Measurements from ENCODE around the gene VSIG1. TPM values are rescaled to one million over a fixed set of nuclear protein-coding genes. Genes with fewer than 3 reads are reported as not detected.

Gene VSIG1
- total RNA-seq, 5 donors from 2014 or later (not counting 1 experiment from before 2014, with no cell fraction given) = 24.6 to 34.4 (median 32.7) TPM

- Histone ChIP-seq H3K36me3 (ENCODE audit: control insufficient read depth in 2 of 2, extremely low read depth in 1 of 2, insufficient read depth in 1 of 2, low read length in 1 of 2) (peaks cover 0 to 10% of the 10 kb centered on the region in 2 donors), H3K9me3 (no peaks in the 10 kb centered on the region), H3K27me3 (replicated peaks in 1 of 2; ENCODE audit: control insufficient read depth in 2 of 2, extremely low read depth in 1 of 2, insufficient read depth in 2 of 2, low read length in 1 of 2) (no peaks in the 10 kb centered on the region), H3K4me1 (ENCODE audit: control insufficient read depth in 1 of 2, extremely low read depth in 1 of 2, insufficient read depth in 2 of 2, low read length in 2 of 2) (peaks cover 4 to 8% of the 10 kb centered on the region in 2 experiments), H3K4me3 (ENCODE audit: control insufficient read depth in 1 of 2, extremely low read depth in 1 of 2, low read length in 1 of 2) (peak within 1 kb of the TSS; percentile 77 to 84), H3K27ac (ENCODE audit: low read length) (peak within 1 kb of the TSS; percentile 83)
- ATAC-seq (replicated peaks in 1 of 4) = peak; percentile 96 to 99 (median 97)
- Mint-ChIP-seq H3K27ac (no peak within 1 kb of the TSS), H3K36me3 (peaks cover 4% of the 10 kb centered on the region), H3K4me3 (no peak within 1 kb of the TSS), H3K4me1 (peaks cover 9 to 24% (median 14%) of the 10 kb centered on the region in 3 donors), H3K9me3 (no peaks in the 10 kb centered on the region), H3K27me3 (peaks cover 0 to 3% of the 10 kb centered on the region in 2 donors)
- peak; percentile 71 to 93 (median 87) for DNase-seq
- WGBS (ENCODE audit: insufficient coverage) = under 1% methylated on average over 28 of the region's 47 CpGs
- POLR2A ChIA-PET = interaction anchor here in 1 of 2 donors (0.5 kb wide), 1 partner anchor 497 kb away, joined by 4 read pairs; no protein-coding TSS in a partner anchor
- CTCF ChIA-PET = interaction anchor here (1.6 to 1.7 kb wide), 2 partner anchors 9 to 71 kb away, joined by 3 to 5 read pairs; no protein-coding TSS in a partner anchor
Observed at GRCh38 chrX:108091264-108091877, 46.5 kb downstream of the VSIG1 start, which contains the start of the genes ATG4A and PSMD10. TSS of gene ATG4A (plus strand) at chrX:108091778. CDS start at chrX:108091827, 49 bp downstream. TSS of gene PSMD10 (minus strand) at chrX:108091542. CDS start at chrX:108091520, 22 bp downstream.

GRCh38 chrX:108091878-108092291 is 47.0 kb downstream of the VSIG1 start:
- Mint-ChIP-seq H3K4me3 (no peak overlapping the region), H3K4me1 (peaks cover 9 to 24% (median 14%) of the 10 kb centered on the region in 3 donors), H3K27ac (no peak overlapping the region), H3K27me3 (peaks cover 0 to 3% of the 10 kb centered on the region in 2 donors), H3K36me3 (peaks cover 4% of the 10 kb centered on the region), H3K9me3 (no peaks in the 10 kb centered on the region)
- peak overlapping the region; percentile 77 to 84 for H3K4me3 ChIP-seq (ENCODE audit: control insufficient read depth in 1 of 2, extremely low read depth in 1 of 2, low read length in 1 of 2)
- H3K27ac ChIP-seq (ENCODE audit: low read length) = peak overlapping the region; percentile 65
- H3K4me1 ChIP-seq (ENCODE audit: control insufficient read depth in 1 of 2, extremely low read depth in 1 of 2, insufficient read depth in 2 of 2, low read length in 2 of 2) = peaks cover 4 to 8% of the 10 kb centered on the region in 2 experiments
- peaks cover 0 to 7% of the 10 kb centered on the region in 2 donors for H3K36me3 ChIP-seq (ENCODE audit: control insufficient read depth in 2 of 2, extremely low read depth in 1 of 2, insufficient read depth in 1 of 2, low read length in 1 of 2)
- H3K9me3 ChIP-seq = no peaks in the 10 kb centered on the region
- ATAC-seq (replicated peaks in 1 of 4) (peak; percentile 11 to 30 (median 24)), DNase-seq (peak in 9 of 35 experiments; percentile 0 to 8 (median 4))
- CTCF ChIA-PET = interaction anchor here (1.6 to 1.7 kb wide), 2 partner anchors 10 to 71 kb away, joined by 3 to 5 read pairs; no protein-coding TSS in a partner anchor
- no CpG with 5 or more reads among the region's 15 CpGs for WGBS (ENCODE audit: insufficient coverage)
- POLR2A ChIA-PET = interaction anchor here in 1 of 2 donors (0.5 to 0.6 kb wide), 2 partner anchors 497 to 641 kb away, joined by 3 to 4 read pairs; no protein-coding TSS in a partner anchor
- no peaks in the 10 kb centered on the region for H3K27me3 ChIP-seq (replicated peaks in 1 of 2; ENCODE audit: control insufficient read depth in 2 of 2, extremely low read depth in 1 of 2, insufficient read depth in 2 of 2, low read length in 1 of 2)

- no peak overlapping the region for H3K27ac Mint-ChIP-seq
- no peak overlapping the region for H3K4me3 Mint-ChIP-seq
- H3K27ac ChIP-seq (ENCODE audit: low read length) = no peak overlapping the region
- no peaks in the 10 kb centered on the region for H3K36me3 Mint-ChIP-seq
- H3K27me3 ChIP-seq (replicated peaks in 1 of 2; ENCODE audit: control insufficient read depth in 2 of 2, extremely low read depth in 1 of 2, insufficient read depth in 2 of 2, low read length in 1 of 2) = no peaks in the 10 kb centered on the region
- H3K36me3 ChIP-seq (ENCODE audit: control insufficient read depth in 2 of 2, extremely low read depth in 1 of 2, insufficient read depth in 1 of 2, low read length in 1 of 2) = no peaks in the 10 kb centered on the region
- peaks cover 0 to 12% (median under 1%) of the 10 kb centered on the region in 3 donors for H3K4me1 Mint-ChIP-seq
- no peak for DNase-seq
- WGBS (ENCODE audit: insufficient coverage) = no CpG with 5 or more reads among the region's 2 CpGs
- no peaks in the 10 kb centered on the region for H3K9me3 ChIP-seq
- ATAC-seq (replicated peaks in 1 of 4) = no peak
- H3K9me3 Mint-ChIP-seq = no peaks in the 10 kb centered on the region
- POLR2A ChIA-PET = no interaction called here
- CTCF ChIA-PET = no interaction called here
- no peaks in the 10 kb centered on the region for H3K4me1 ChIP-seq (ENCODE audit: control insufficient read depth in 1 of 2, extremely low read depth in 1 of 2, insufficient read depth in 2 of 2, low read length in 2 of 2)
- no peaks in the 10 kb centered on the region for H3K27me3 Mint-ChIP-seq
- H3K4me3 ChIP-seq (ENCODE audit: control insufficient read depth in 1 of 2, extremely low read depth in 1 of 2, low read length in 1 of 2) = no peak overlapping the region
Observed at GRCh38 chrX:108097380-108097779, 52.5 kb downstream of the VSIG1 start.

- H3K4me3 Mint-ChIP-seq = no peak overlapping the region
- H3K27ac ChIP-seq (ENCODE audit: low read length) = no peak overlapping the region
- H3K4me3 ChIP-seq (ENCODE audit: control insufficient read depth in 1 of 2, extremely low read depth in 1 of 2, low read length in 1 of 2) = no peak overlapping the region
- H3K9me3 ChIP-seq = no peaks in the 10 kb centered on the region
- DNase-seq (no peak), ATAC-seq (replicated peaks in 1 of 4) (no peak)
- H3K27me3 ChIP-seq (replicated peaks in 1 of 2; ENCODE audit: control insufficient read depth in 2 of 2, extremely low read depth in 1 of 2, insufficient read depth in 2 of 2, low read length in 1 of 2) = no peaks in the 10 kb centered on the region
- H3K27ac Mint-ChIP-seq = no peak overlapping the region
- no peaks in the 10 kb centered on the region for H3K4me1 ChIP-seq (ENCODE audit: control insufficient read depth in 1 of 2, extremely low read depth in 1 of 2, insufficient read depth in 2 of 2, low read length in 2 of 2)
- H3K36me3 ChIP-seq (ENCODE audit: control insufficient read depth in 2 of 2, extremely low read depth in 1 of 2, insufficient read depth in 1 of 2, low read length in 1 of 2) = no peaks in the 10 kb centered on the region
- peaks cover 5% of the 10 kb centered on the region for H3K36me3 Mint-ChIP-seq
- H3K27me3 Mint-ChIP-seq = no peaks in the 10 kb centered on the region
- ChIA-PET CTCF (interaction anchor here in 1 of 2 donors (0.6 kb wide), 1 partner anchor 35 kb away, joined by 3 read pairs; no protein-coding TSS in a partner anchor), POLR2A (no interaction called here)
- no peaks in the 10 kb centered on the region for H3K9me3 Mint-ChIP-seq
- peaks cover 0 to 14% (median 6%) of the 10 kb centered on the region in 3 donors for H3K4me1 Mint-ChIP-seq
Observed at GRCh38 chrX:108105473-108105872, 60.6 kb downstream of the VSIG1 start.

GRCh38 chrX:108114541-108114940 is 69.7 kb downstream of the VSIG1 start:
- Mint-ChIP-seq H3K27ac (no peak overlapping the region), H3K9me3 (no peaks in the 10 kb centered on the region), H3K4me1 (peaks cover 0 to 12% (median 1%) of the 10 kb centered on the region in 3 donors), H3K4me3 (no peak overlapping the region), H3K36me3 (peaks cover 10% of the 10 kb centered on the region), H3K27me3 (peaks cover 0 to 21% of the 10 kb centered on the region in 2 donors)
- no peak overlapping the region for H3K27ac ChIP-seq (ENCODE audit: low read length)
- ATAC-seq (replicated peaks in 1 of 4) = no peak
- no peak for DNase-seq
- H3K27me3 ChIP-seq (replicated peaks in 1 of 2; ENCODE audit: control insufficient read depth in 2 of 2, extremely low read depth in 1 of 2, insufficient read depth in 2 of 2, low read length in 1 of 2) = no peaks in the 10 kb centered on the region
- CTCF ChIA-PET = no interaction called here
- no peak overlapping the region for H3K4me3 ChIP-seq (ENCODE audit: control insufficient read depth in 1 of 2, extremely low read depth in 1 of 2, low read length in 1 of 2)
- H3K36me3 ChIP-seq (ENCODE audit: control insufficient read depth in 2 of 2, extremely low read depth in 1 of 2, insufficient read depth in 1 of 2, low read length in 1 of 2) = no peaks in the 10 kb centered on the region
- H3K4me1 ChIP-seq (ENCODE audit: control insufficient read depth in 1 of 2, extremely low read depth in 1 of 2, insufficient read depth in 2 of 2, low read length in 2 of 2) = no peaks in the 10 kb centered on the region
- POLR2A ChIA-PET = no interaction called here
- H3K9me3 ChIP-seq = no peaks in the 10 kb centered on the region

- Histone ChIP-seq H3K4me3 (ENCODE audit: control insufficient read depth in 1 of 2, extremely low read depth in 1 of 2, low read length in 1 of 2) (no peak overlapping the region), H3K36me3 (ENCODE audit: control insufficient read depth in 2 of 2, extremely low read depth in 1 of 2, insufficient read depth in 1 of 2, low read length in 1 of 2) (no peaks in the 10 kb centered on the region), H3K27me3 (replicated peaks in 1 of 2; ENCODE audit: control insufficient read depth in 2 of 2, extremely low read depth in 1 of 2, insufficient read depth in 2 of 2, low read length in 1 of 2) (no peaks in the 10 kb centered on the region), H3K4me1 (ENCODE audit: control insufficient read depth in 1 of 2, extremely low read depth in 1 of 2, insufficient read depth in 2 of 2, low read length in 2 of 2) (no peaks in the 10 kb centered on the region), H3K27ac (ENCODE audit: low read length) (no peak overlapping the region), H3K9me3 (no peaks in the 10 kb centered on the region)
- Mint-ChIP-seq H3K27me3 (peaks cover 0 to 27% of the 10 kb centered on the region in 2 donors), H3K4me3 (no peak overlapping the region), H3K36me3 (peaks cover 5% of the 10 kb centered on the region), H3K9me3 (no peaks in the 10 kb centered on the region), H3K4me1 (peaks cover 0 to 12% (median 1%) of the 10 kb centered on the region in 3 donors), H3K27ac (no peak overlapping the region)
- WGBS (ENCODE audit: insufficient coverage) = no CpG with 5 or more reads among the region's 3 CpGs
- POLR2A ChIA-PET = no interaction called here
- DNase-seq (no peak), ATAC-seq (replicated peaks in 1 of 4) (no peak)
- CTCF ChIA-PET = no interaction called here
Observed at GRCh38 chrX:108117988-108118387, 73.1 kb downstream of the VSIG1 start.
